Endodermal cell (in vitro differentiated cells): ENCODE measurements around the gene MID2. TPM values are rescaled to one million over a fixed set of nuclear protein-coding genes. Genes with fewer than 3 reads are reported as not detected.

Experiments used
- DNase-seq: peaks from one replicate; pipeline ENCODE4 v3.0.0-alpha.2; 2017
- H3K27ac ChIP-seq: 2 replicates; pipeline ENCODE4 v1.5.1; 2013; ENCODE audit warnings: mild to moderate bottlenecking, low read depth, low read length, moderate library complexity
- H3K27me3 ChIP-seq: 2 replicates; pipeline ENCODE4 v1.6.1; 2013; ENCODE audit warnings: mild to moderate bottlenecking, low read length, moderate library complexity; ENCODE audit not compliant: insufficient read depth, control insufficient read depth, poor library complexity, severe bottlenecking
- H3K36me3 ChIP-seq: 2 replicates; pipeline ENCODE4 v1.7.0; 2013; ENCODE audit warnings: mild to moderate bottlenecking, low read length, moderate library complexity; ENCODE audit not compliant: control insufficient read depth, insufficient read depth
- H3K4me1 ChIP-seq: one replicate; pipeline ENCODE4 v1.7.0; 2013; ENCODE audit warnings: low read length; ENCODE audit not compliant: control insufficient read depth, insufficient read depth
- H3K4me3 ChIP-seq: 2 replicates; pipeline ENCODE4 v1.5.1; 2013; ENCODE audit warnings: mild to moderate bottlenecking, low read length, moderate library complexity
- H3K9ac ChIP-seq: 2 replicates; pipeline ENCODE4 v1.6.1; 2013; ENCODE audit warnings: mild to moderate bottlenecking, low read length, moderate library complexity; ENCODE audit not compliant: poor library complexity, severe bottlenecking; ENCODE audit errors: extremely low read depth
- H3K9me3 ChIP-seq: 2 replicates; pipeline ENCODE4 v1.6.1; 2013; ENCODE audit warnings: mild to moderate bottlenecking, low read length, moderate library complexity; ENCODE audit not compliant: control insufficient read depth
- H3K27ac Mint-ChIP-seq: 2 replicates; pipeline ENCODE4 v1.8.0; 2020; ENCODE audit warnings: mixed read lengths
- H3K27me3 Mint-ChIP-seq: 2 replicates; pipeline ENCODE4 v1.8.0; 2021; ENCODE audit warnings: mild to moderate bottlenecking, mixed read lengths; ENCODE audit not compliant: insufficient read depth
- H3K36me3 Mint-ChIP-seq: 2 replicates; pipeline ENCODE4 v1.8.0; 2020; ENCODE audit warnings: low read depth, mixed read lengths
- H3K4me1 Mint-ChIP-seq: 2 replicates; pipeline ENCODE4 v1.8.0; 2020; ENCODE audit warnings: mixed read lengths
- H3K4me3 Mint-ChIP-seq: 2 replicates; pipeline ENCODE4 v1.8.0; 2020; ENCODE audit warnings: mild to moderate bottlenecking, moderate library complexity, mixed read lengths
- H3K9me3 Mint-ChIP-seq: 2 replicates; pipeline ENCODE4 v1.8.0; 2020; ENCODE audit warnings: mild to moderate bottlenecking, mixed read lengths
- WGBS, 2 experiments: methylation state at CpG; one replicate each; pipeline versions ENCODE4 v1.1.5 to v1.1.7; 2013; ENCODE audit warnings: missing lambda C conversion rate in 2 of 2, mixed read lengths in 1 of 2; ENCODE audit not compliant: insufficient coverage in 1 of 2, insufficient read length in 1 of 2; 5-methylcytosine and 5-hydroxymethylcytosine counted together
- total RNA-seq, 2 donors: library from RNA; stranded (reverse); fragmentation: NEBNext Ultra II Directional in 1 of 2; extraction: Animal tissue kit (Norgen Biotek cat#: 25700) in 1 of 2; gene quantifications; 2 replicates in 1 of 2; 3 replicates in 1 of 2; pipeline ENCODE4 v1.2.1, GENCODE V29; 2021
- TF ChIP-seq, protein P1 (sequence below): fragments of 200-600 bp; sonication (generic); conservative IDR thresholded peaks from 2 replicates; pipeline ENCODE4 v1.5.0; 2021; ENCODE audit warnings: antibody characterized with exemption, mild to moderate bottlenecking

Gene MID2
- total RNA-seq, 2 donors from 2014 or later = 5.2 to 10.0 TPM

- H3K4me1 Mint-ChIP-seq = peaks cover 10% of the 10 kb centered on the region
- TF ChIP-seq, protein P1, sequence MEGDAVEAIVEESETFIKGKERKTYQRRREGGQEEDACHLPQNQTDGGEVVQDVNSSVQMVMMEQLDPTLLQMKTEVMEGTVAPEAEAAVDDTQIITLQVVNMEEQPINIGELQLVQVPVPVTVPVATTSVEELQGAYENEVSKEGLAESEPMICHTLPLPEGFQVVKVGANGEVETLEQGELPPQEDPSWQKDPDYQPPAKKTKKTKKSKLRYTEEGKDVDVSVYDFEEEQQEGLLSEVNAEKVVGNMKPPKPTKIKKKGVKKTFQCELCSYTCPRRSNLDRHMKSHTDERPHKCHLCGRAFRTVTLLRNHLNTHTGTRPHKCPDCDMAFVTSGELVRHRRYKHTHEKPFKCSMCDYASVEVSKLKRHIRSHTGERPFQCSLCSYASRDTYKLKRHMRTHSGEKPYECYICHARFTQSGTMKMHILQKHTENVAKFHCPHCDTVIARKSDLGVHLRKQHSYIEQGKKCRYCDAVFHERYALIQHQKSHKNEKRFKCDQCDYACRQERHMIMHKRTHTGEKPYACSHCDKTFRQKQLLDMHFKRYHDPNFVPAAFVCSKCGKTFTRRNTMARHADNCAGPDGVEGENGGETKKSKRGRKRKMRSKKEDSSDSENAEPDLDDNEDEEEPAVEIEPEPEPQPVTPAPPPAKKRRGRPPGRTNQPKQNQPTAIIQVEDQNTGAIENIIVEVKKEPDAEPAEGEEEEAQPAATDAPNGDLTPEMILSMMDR = no peak
Observed at GRCh38 chrX:107834275-107835201, 8.9 kb downstream of the MID2 start.

DNA sequence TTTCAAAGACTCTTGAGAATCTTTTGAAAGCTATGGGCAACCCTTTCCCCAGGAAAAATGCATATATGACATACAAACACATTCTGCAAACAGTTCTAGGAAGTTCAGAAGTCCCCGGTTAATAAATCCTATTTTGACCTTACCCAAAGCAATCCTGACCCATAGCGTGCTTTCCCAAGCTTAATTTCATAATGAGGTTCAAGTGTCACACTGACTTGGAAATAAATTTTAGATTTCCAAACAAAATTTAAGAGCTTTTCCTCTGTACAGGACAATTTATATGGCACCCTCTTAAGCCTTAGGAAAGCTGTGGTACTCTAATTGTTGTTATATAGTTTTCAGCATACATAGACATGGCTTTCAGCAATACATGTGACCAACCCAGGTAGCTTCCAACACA is 11.3 kb downstream of the MID2 start:
- Mint-ChIP-seq H3K4me3 (no peak overlapping the region), H3K9me3 (peaks cover 9% of the 10 kb centered on the region), H3K4me1 (no peaks in the 10 kb centered on the region), H3K27ac (no peak overlapping the region), H3K27me3 (no peaks in the 10 kb centered on the region), H3K36me3 (peaks cover 3% of the 10 kb centered on the region)
- WGBS, 2 experiments = 91% methylated on average over 2 of the region's 2 CpGs; no CpG with 5 or more reads in 1 of the 2 experiments
- no peak overlapping the region for H3K4me3 ChIP-seq
- H3K27ac ChIP-seq = no peak overlapping the region
- no peaks in the 10 kb centered on the region for H3K27me3 ChIP-seq
- H3K4me1 ChIP-seq = no peaks in the 10 kb centered on the region
- no peak for DNase-seq
- H3K9me3 ChIP-seq = no peaks in the 10 kb centered on the region
- no peaks in the 10 kb centered on the region for H3K36me3 ChIP-seq
- no peak overlapping the region for H3K9ac ChIP-seq
- TF ChIP-seq, protein P1 = no peak

More at GRCh38 chrX:107834275-107835201, 8.9 kb downstream of the MID2 start:
- WGBS, 2 experiments = 93 to 100% methylated on average over 1 to 3 of the region's 3 CpGs
- Histone ChIP-seq H3K9me3 (no peaks in the 10 kb centered on the region), H3K4me1 (no peaks in the 10 kb centered on the region), H3K27me3 (no peaks in the 10 kb centered on the region), H3K36me3 (no peaks in the 10 kb centered on the region), H3K4me3 (no peak overlapping the region), H3K27ac (no peak overlapping the region), H3K9ac (no peak overlapping the region)
- no peak for DNase-seq
- Mint-ChIP-seq H3K27me3 (peaks cover 7% of the 10 kb centered on the region), H3K27ac (no peak overlapping the region), H3K4me3 (no peak overlapping the region), H3K9me3 (peaks cover 10% of the 10 kb centered on the region), H3K36me3 (no peaks in the 10 kb centered on the region)

DNA sequence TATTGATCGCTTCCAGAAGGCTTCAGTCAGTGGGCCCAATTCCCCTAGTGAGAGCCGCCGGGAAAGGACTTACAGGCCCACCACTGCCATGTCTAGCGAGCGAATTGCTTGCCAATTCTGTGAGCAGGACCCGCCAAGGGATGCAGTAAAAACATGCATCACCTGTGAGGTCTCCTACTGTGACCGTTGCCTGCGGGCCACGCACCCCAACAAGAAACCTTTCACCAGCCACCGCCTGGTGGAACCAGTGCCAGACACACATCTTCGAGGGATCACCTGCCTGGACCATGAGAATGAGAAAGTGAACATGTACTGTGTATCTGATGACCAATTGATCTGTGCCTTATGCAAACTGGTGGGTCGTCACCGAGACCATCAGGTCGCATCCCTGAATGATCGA is 15.3 kb downstream of the MID2 start:
- no peak overlapping the region for H3K4me3 ChIP-seq
- peaks cover 3% of the 10 kb centered on the region for H3K36me3 Mint-ChIP-seq
- 92 to 98% methylated on average over 5 to 15 of the region's 15 CpGs for WGBS, 2 experiments
- no peaks in the 10 kb centered on the region for H3K9me3 ChIP-seq
- no peak overlapping the region for H3K9ac ChIP-seq
- H3K4me1 ChIP-seq = no peaks in the 10 kb centered on the region
- no peaks in the 10 kb centered on the region for H3K4me1 Mint-ChIP-seq
- no peak overlapping the region for H3K27ac ChIP-seq
- no peaks in the 10 kb centered on the region for H3K36me3 ChIP-seq
- no peaks in the 10 kb centered on the region for H3K27me3 Mint-ChIP-seq
- no peaks in the 10 kb centered on the region for H3K27me3 ChIP-seq
- TF ChIP-seq, protein P1 = no peak
- no peak for DNase-seq
- no peak overlapping the region for H3K27ac Mint-ChIP-seq
- no peaks in the 10 kb centered on the region for H3K9me3 Mint-ChIP-seq
- no peak overlapping the region for H3K4me3 Mint-ChIP-seq
